Activated CD4-positive, alpha-beta memory T cell treated with anti-CD3 and anti-CD28 coated beads, Interleukin-2, amount 10 ng/mL, durations not matched to agents 7 days and 5 days (primary cell): ENCODE data around the gene NME7. TPM values are rescaled to one million over a fixed set of nuclear protein-coding genes. Genes with fewer than 3 reads are reported as not detected.
"Not testable (repeated sequence)": the region's sequence is repeated elsewhere in the genome, so short reads cannot be mapped to it uniquely, and the experiment has no call there.

Experiments used
- CTCF ChIA-PET: fragments of 350-600 bp; sonication (Branson Sonifier 250); formaldehyde crosslinking; loops from one replicate; lab custom pipeline; 2021; ENCODE audit warnings: antibody characterized with exemption, inconsistent platforms; lab: Charles Lee
- POLR2A ChIA-PET: fragments of 350-600 bp; sonication (Branson Sonifier 250); formaldehyde crosslinking; loops from one replicate; lab custom pipeline; 2021; ENCODE audit warnings: antibody characterized with exemption; lab: Charles Lee
- DNase-seq: peaks from one replicate; pipeline ENCODE4 v3.0.0-alpha.2; 2020
- H3K27ac Mint-ChIP-seq: one replicate; pipeline ENCODE4 v1.8.0; 2021; ENCODE audit warnings: mild to moderate bottlenecking, mixed read lengths
- H3K27me3 Mint-ChIP-seq: one replicate; pipeline ENCODE4 v1.8.0; 2021; ENCODE audit warnings: mixed read lengths
- H3K36me3 Mint-ChIP-seq: one replicate; pipeline ENCODE4 v1.8.0; 2021; ENCODE audit warnings: low read depth, mixed read lengths
- H3K4me1 Mint-ChIP-seq: one replicate; pipeline ENCODE4 v1.8.0; 2021; ENCODE audit warnings: mixed read lengths
- H3K4me3 Mint-ChIP-seq: one replicate; pipeline ENCODE4 v1.8.0; 2021; ENCODE audit warnings: mild to moderate bottlenecking, mixed read lengths
- H3K9me3 Mint-ChIP-seq: one replicate; pipeline ENCODE4 v1.8.0; 2021; ENCODE audit warnings: mixed read lengths
- total RNA-seq, 2 experiments: library from RNA; stranded (reverse); gene quantifications; one replicate each; pipeline ENCODE4 v1.2.3, GENCODE V29; 2021

Gene NME7
- total RNA-seq, 2 experiments from 2014 or later, result 26.1 to 28.3 TPM

- Mint-ChIP-seq H3K36me3 (peaks cover 2% of the 10 kb centered on the region), H3K9me3 (no peaks in the 10 kb centered on the region), H3K27me3 (no peaks in the 10 kb centered on the region), H3K4me3 (no peak overlapping the region), H3K4me1 (peaks cover 4% of the 10 kb centered on the region), H3K27ac (no peak overlapping the region)
- DNase-seq, result no peak
- ChIA-PET POLR2A (no interaction called here), CTCF (interaction anchor here (1.2 kb wide), 1 partner anchor 527 kb away, joined by 4 read pairs; no protein-coding TSS in a partner anchor)
These were observed 233.6 kb downstream of the NME7 start for GRCh38 chr1:169133801-169134502.

GRCh38 chr1:169133228-169133576 lies 234.4 kb downstream of the NME7 start:
- Mint-ChIP-seq H3K27me3 (no peaks in the 10 kb centered on the region), H3K9me3 (no peaks in the 10 kb centered on the region), H3K27ac (no peak overlapping the region), H3K4me1 (peaks cover 2% of the 10 kb centered on the region), H3K4me3 (no peak overlapping the region), H3K36me3 (peaks cover 2% of the 10 kb centered on the region)
- ChIA-PET POLR2A (no interaction called here), CTCF (interaction anchor here (1.2 kb wide), 1 partner anchor 526 kb away, joined by 4 read pairs; no protein-coding TSS in a partner anchor)
- no peak for DNase-seq

GRCh38 chr1:169132512-169133227 lies 234.9 kb downstream of the NME7 start:
- Mint-ChIP-seq H3K4me3 (no peak overlapping the region), H3K27me3 (no peaks in the 10 kb centered on the region), H3K27ac (no peak overlapping the region), H3K9me3 (no peaks in the 10 kb centered on the region), H3K4me1 (peaks cover 2% of the 10 kb centered on the region), H3K36me3 (peaks cover 2% of the 10 kb centered on the region)
- no peak for DNase-seq
- POLR2A ChIA-PET, result no interaction called here
- CTCF ChIA-PET, result interaction anchor here (0.6 to 1.2 kb wide), 2 partner anchors 363 to 525 kb away, joined by 3 to 4 read pairs; no protein-coding TSS in a partner anchor

GRCh38 chr1:169130683-169131082 lies 236.9 kb downstream of the NME7 start:
- POLR2A ChIA-PET, result no interaction called here
- H3K27ac Mint-ChIP-seq, result no peak overlapping the region
- H3K4me3 Mint-ChIP-seq, result no peak overlapping the region
- CTCF ChIA-PET, result no interaction called here
- H3K4me1 Mint-ChIP-seq, result peaks cover 2% of the 10 kb centered on the region
- no peak for DNase-seq
- no peaks in the 10 kb centered on the region for H3K9me3 Mint-ChIP-seq
- H3K27me3 Mint-ChIP-seq, result no peaks in the 10 kb centered on the region
- H3K36me3 Mint-ChIP-seq, result peaks cover 2% of the 10 kb centered on the region

GRCh38 chr1:169129109-169129784 lies 238.3 kb downstream of the NME7 start:
- Mint-ChIP-seq H3K27me3 (no peaks in the 10 kb centered on the region), H3K4me3 (no peak overlapping the region), H3K27ac (no peak overlapping the region), H3K4me1 (peaks cover 2% of the 10 kb centered on the region), H3K9me3 (no peaks in the 10 kb centered on the region), H3K36me3 (peaks cover 2% of the 10 kb centered on the region)
- DNase-seq, result no peak
- POLR2A ChIA-PET, result no interaction called here
- CTCF ChIA-PET, result no interaction called here

- H3K36me3 Mint-ChIP-seq, result peaks cover 2% of the 10 kb centered on the region
- POLR2A ChIA-PET, result no interaction called here
- H3K27ac Mint-ChIP-seq, result no peak overlapping the region
- H3K9me3 Mint-ChIP-seq, result no peaks in the 10 kb centered on the region
- H3K4me1 Mint-ChIP-seq, result peaks cover 2% of the 10 kb centered on the region
- DNase-seq, result no peak
- H3K4me3 Mint-ChIP-seq, result no peak overlapping the region
- no peaks in the 10 kb centered on the region for H3K27me3 Mint-ChIP-seq
- CTCF ChIA-PET, result no interaction called here
These were observed 239.0 kb downstream of the NME7 start for GRCh38 chr1:169128562-169128961.

GRCh38 chr1:169127305-169127704 lies 240.3 kb downstream of the NME7 start:
- no peak overlapping the region for H3K27ac Mint-ChIP-seq
- ChIA-PET CTCF (no interaction called here), POLR2A (no interaction called here)
- H3K4me1 Mint-ChIP-seq, result peaks cover 2% of the 10 kb centered on the region
- H3K27me3 Mint-ChIP-seq, result no peaks in the 10 kb centered on the region
- no peaks in the 10 kb centered on the region for H3K9me3 Mint-ChIP-seq
- H3K36me3 Mint-ChIP-seq, result peaks cover 2% of the 10 kb centered on the region
- no peak overlapping the region for H3K4me3 Mint-ChIP-seq
- no peak for DNase-seq

- Mint-ChIP-seq H3K4me1 (peaks cover 2% of the 10 kb centered on the region), H3K27ac (no peak overlapping the region), H3K27me3 (no peaks in the 10 kb centered on the region), H3K36me3 (peaks cover 2% of the 10 kb centered on the region), H3K4me3 (no peak overlapping the region), H3K9me3 (no peaks in the 10 kb centered on the region)
- DNase-seq, result no peak
- ChIA-PET POLR2A (no interaction called here), CTCF (no interaction called here)
These were observed 241.3 kb downstream of the NME7 start for GRCh38 chr1:169126335-169126734.

GRCh38 chr1:169125597-169125996 lies 242.0 kb downstream of the NME7 start:
- H3K4me3 Mint-ChIP-seq, H3K27ac Mint-ChIP-seq, DNase-seq, H3K4me1 Mint-ChIP-seq, H3K36me3 Mint-ChIP-seq, POLR2A ChIA-PET, H3K9me3 Mint-ChIP-seq, H3K27me3 Mint-ChIP-seq, CTCF ChIA-PET: not testable (repeated sequence)

GRCh38 chr1:169124459-169124858 lies 243.1 kb downstream of the NME7 start:
- H3K4me3 Mint-ChIP-seq, result no peak overlapping the region
- peaks cover 2% of the 10 kb centered on the region for H3K4me1 Mint-ChIP-seq
- POLR2A ChIA-PET, result no interaction called here
- no peak for DNase-seq
- CTCF ChIA-PET, result no interaction called here
- no peaks in the 10 kb centered on the region for H3K36me3 Mint-ChIP-seq
- H3K27me3 Mint-ChIP-seq, result no peaks in the 10 kb centered on the region
- no peaks in the 10 kb centered on the region for H3K9me3 Mint-ChIP-seq
- no peak overlapping the region for H3K27ac Mint-ChIP-seq

- ChIA-PET POLR2A (no interaction called here), CTCF (no interaction called here)
- Mint-ChIP-seq H3K36me3 (no peaks in the 10 kb centered on the region), H3K4me1 (no peaks in the 10 kb centered on the region), H3K27ac (no peak overlapping the region), H3K4me3 (no peak overlapping the region), H3K9me3 (no peaks in the 10 kb centered on the region), H3K27me3 (no peaks in the 10 kb centered on the region)
- DNase-seq, result no peak
These were observed 244.6 kb downstream of the NME7 start for GRCh38 chr1:169122976-169123375.

- ChIA-PET POLR2A (no interaction called here), CTCF (interaction anchor here (0.7 kb wide), 1 partner anchor 591 kb away, joined by 4 read pairs; no protein-coding TSS in a partner anchor)
- no peak for DNase-seq
- H3K4me3 Mint-ChIP-seq, result no peak overlapping the region
- no peak overlapping the region for H3K27ac Mint-ChIP-seq
- H3K36me3 Mint-ChIP-seq, result no peaks in the 10 kb centered on the region
- peaks cover 2% of the 10 kb centered on the region for H3K4me1 Mint-ChIP-seq
- H3K27me3 Mint-ChIP-seq, result no peaks in the 10 kb centered on the region
- no peaks in the 10 kb centered on the region for H3K9me3 Mint-ChIP-seq
These were observed 246.3 kb downstream of the NME7 start for GRCh38 chr1:169121146-169121923.

- ChIA-PET POLR2A (no interaction called here), CTCF (no interaction called here)
- no peak overlapping the region for H3K27ac Mint-ChIP-seq
- H3K4me1 Mint-ChIP-seq, result peaks cover 6% of the 10 kb centered on the region
- no peaks in the 10 kb centered on the region for H3K9me3 Mint-ChIP-seq
- no peak for DNase-seq
- no peak overlapping the region for H3K4me3 Mint-ChIP-seq
- H3K27me3 Mint-ChIP-seq, result no peaks in the 10 kb centered on the region
- H3K36me3 Mint-ChIP-seq, result no peaks in the 10 kb centered on the region
These were observed 247.5 kb downstream of the NME7 start for GRCh38 chr1:169120066-169120465.
